SK-N-SH treated with all-trans-retinoic acid at 6 μM for 48 hours (cell line): ENCODE results near the gene TSSC4.

ENCODE experiments used
- ISL1 ChIP-seq: fragments of 250-450 bp; sonication (Bioruptor Pico); IDR thresholded peaks from 2 replicates; pipeline ENCODE4 v2.1.2; 2022; ENCODE audit warnings: mild to moderate bottlenecking, moderate library complexity
- ZFP3 ChIP-seq: fragments of 250-450 bp; sonication (Bioruptor Pico); IDR thresholded peaks from 2 replicates; pipeline ENCODE4 v1.5.0; 2020; ENCODE audit warnings: mild to moderate bottlenecking, moderate library complexity
- ZFP30 ChIP-seq: fragments of 450-650 bp; formaldehyde crosslinking; IDR thresholded peaks from 2 replicates; pipeline ENCODE4 v1.5.0; 2022; ENCODE audit warnings: mild to moderate bottlenecking, moderate library complexity
- ZNF8 ChIP-seq: fragments of 450-650 bp; formaldehyde crosslinking; IDR thresholded peaks from 2 replicates; pipeline ENCODE4 v1.5.0; 2020; ENCODE audit warnings: mild to moderate bottlenecking, moderate library complexity

DNA sequence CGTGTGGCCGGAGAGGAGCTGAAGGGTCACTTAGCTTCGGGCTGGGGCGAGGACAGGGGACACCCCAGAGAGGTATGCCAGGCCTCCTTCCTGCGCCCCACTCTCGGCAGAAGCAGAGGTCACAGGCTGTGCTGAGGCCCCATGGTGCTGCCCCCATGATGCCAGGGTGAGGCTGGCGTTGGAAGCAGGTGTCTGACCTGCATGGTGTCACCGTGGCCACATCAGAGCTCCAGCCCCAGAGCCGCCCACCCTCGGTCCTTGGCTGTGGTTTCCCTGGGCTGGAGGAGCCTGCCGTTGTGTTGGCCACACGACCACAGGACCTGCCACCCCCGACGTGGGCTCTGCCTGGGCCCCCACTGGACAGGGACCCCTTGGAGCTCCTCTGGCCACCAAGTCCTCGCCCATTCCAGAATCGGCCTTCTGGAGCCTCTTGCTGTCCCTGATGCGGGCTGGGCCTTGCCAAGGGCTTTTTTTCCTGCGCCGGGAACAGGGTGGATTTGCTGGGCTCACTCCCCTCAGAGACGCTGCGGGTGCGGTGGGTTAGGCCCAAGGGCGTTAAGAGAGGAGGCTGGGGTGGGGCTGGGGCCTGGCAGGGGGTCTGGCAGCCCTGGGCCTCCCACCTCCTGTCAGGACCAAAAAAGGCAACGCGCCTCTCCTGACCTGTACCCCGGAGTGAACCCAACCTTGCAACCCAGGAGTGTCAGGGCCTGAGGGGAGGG, 8.2 kb upstream of the TSSC4 start:
- TF ChIP-seq ZFP30 (CRISPR knock-in tag) (no peak), ISL1 (CRISPR knock-in tag) (no peak), ZFP3 (no peak), ZNF8 (CRISPR knock-in tag) (no peak)
